DMS53 treated with DMSO at 0.1 percent for 48 hours (cell line): ENCODE measurements around the gene RPL29.

Source experiments
- DNase-seq: peaks from one replicate; lab custom pipeline; 2025; ENCODE audit not compliant: unreplicated experiment; lab: John Stamatoyannopoulos, UW

Gene RPL29

GRCh38 chr3:51947215-51947900 is 48.3 kb downstream of the RPL29 start:
- DNase-seq: no peak

- DNase-seq: no peak
Measured at GRCh38 chr3:51946796-51947195, 48.9 kb downstream of the RPL29 start.

- DNase-seq: no peak
Measured at GRCh38 chr3:51945926-51946705, 49.6 kb downstream of the RPL29 start.

- no peak for DNase-seq
Measured at GRCh38 chr3:51945031-51945840, 50.5 kb downstream of the RPL29 start.

- no peak for DNase-seq
Measured at GRCh38 chr3:51944451-51945021, 51.2 kb downstream of the RPL29 start.
